Motor neuron (in vitro differentiated cells): Measurements from ENCODE around the gene CCDC171. TPM values are rescaled to one million over a fixed set of nuclear protein-coding genes. Genes with fewer than 3 reads are reported as not detected.
A peak's percentile ranks its signal among the peaks of the same experiment; 100 is the strongest.
"Not testable (repeated sequence)": the region's sequence is repeated elsewhere in the genome, so short reads cannot be mapped to it uniquely, and the experiment has no call there.

Source experiments
- ATAC-seq, 8 experiments: fragments of 200-7000 bp; cut with Tn5 transposase; replicated peaks in 6 of 8; 2 replicates each; pipeline ENCODE4 v1.8.0; 2021; ENCODE audit warnings: mild to moderate bottlenecking in 8 of 8, moderate library complexity in 8 of 8
- H3K27ac ChIP-seq, 2 donors: fragments of 250-450 bp; sonication (Bioruptor Pico); 2 replicates each; pipeline ENCODE4 v1.9.0; 2021; ENCODE audit warnings: antibody characterized with exemption in 2 of 2, mild to moderate bottlenecking in 2 of 2, moderate library complexity in 1 of 2
- H3K4me1 ChIP-seq, 2 donors: fragments of 250-450 bp; sonication (Bioruptor Pico); replicated peaks in 1 of 2; 2 replicates each; pipeline ENCODE4 v1.6.1; 2021; ENCODE audit warnings: antibody characterized with exemption in 2 of 2, mild to moderate bottlenecking in 2 of 2, moderate library complexity in 1 of 2
- H3K4me3 ChIP-seq, 5 donors: fragments of 250-450 bp; sonication (Bioruptor Pico); 2 replicates each; pipeline ENCODE4 v1.9.0; 2021; ENCODE audit warnings: antibody characterized with exemption in 5 of 5, mild to moderate bottlenecking in 5 of 5, moderate library complexity in 4 of 5
- WGBS, 10 experiments: fragments of 450-650 bp; shearing (Covaris generic); methylation state at CpG; one replicate each; pipeline ENCODE4 v1.0.0; 2022; 5-methylcytosine and 5-hydroxymethylcytosine counted together
- in situ Hi-C, 9 experiments: fragments of 400-800 bp; cut with MboI; loops; one replicate each; pipeline ENCODE4 v1.15.0; 2021; ENCODE audit warnings: low sequenced_read_pairs in 9 of 9, low pct_unique_long_range_greater_than_20kb in 2 of 9; ENCODE audit not compliant: unreplicated experiment in 9 of 9
- total RNA-seq, 8 experiments: library from RNA; unstranded; fragments of 300-600 nt; gene quantifications; 2 replicates each; pipeline versions ENCODE4 v1.2.3 to v1.2.4, GENCODE V29; 2022

Gene CCDC171
- total RNA-seq, 8 experiments from 2014 or later = 4.0 to 15.1 (median 8.4) TPM

GRCh38 chr9:15641291-15641690 lies 88.4 kb downstream of the CCDC171 start:
- Histone ChIP-seq H3K4me3 (no peak overlapping the region), H3K4me1 (no peaks in the 10 kb centered on the region), H3K27ac (no peak overlapping the region)
- in situ Hi-C loops = no loop called here
- 43 to 100% (median 80%) methylated on average over 1 of the region's 1 CpG; no CpG with 5 or more reads in 3 of the 10 experiments for WGBS, 10 experiments
- ATAC-seq = no peak

GRCh38 chr9:15642369-15642962 lies 89.6 kb downstream of the CCDC171 start:
- in situ Hi-C loops = no loop called here

GRCh38 chr9:15670246-15670645 lies 117.4 kb downstream of the CCDC171 start:
- H3K4me1 ChIP-seq = no peaks in the 10 kb centered on the region
- ATAC-seq = no peak
- in situ Hi-C loops = no loop called here
- no peak overlapping the region for H3K4me3 ChIP-seq
- H3K27ac ChIP-seq = no peak overlapping the region

More at GRCh38 chr9:15642369-15642962, 89.6 kb downstream of the CCDC171 start:
- Histone ChIP-seq H3K4me3 (no peak overlapping the region), H3K4me1 (no peaks in the 10 kb centered on the region), H3K27ac (no peak overlapping the region)
- no peak for ATAC-seq
- WGBS, 10 experiments = 0 to 100% (median 10%) methylated on average over 1 to 2 of the region's 2 CpGs

- no peak for ATAC-seq
- in situ Hi-C loops = no loop called here
- WGBS, 10 experiments = 82 to 100% (median 98%) methylated on average over 1 to 7 of the region's 7 CpGs; no CpG with 5 or more reads in 2 of the 10 experiments
- Histone ChIP-seq H3K4me3 (no peak overlapping the region), H3K27ac (no peak overlapping the region), H3K4me1 (no peaks in the 10 kb centered on the region)
These were observed 118.1 kb downstream of the CCDC171 start for GRCh38 chr9:15670894-15671293.

- Histone ChIP-seq H3K4me3 (no peak overlapping the region), H3K4me1 (no peaks in the 10 kb centered on the region), H3K27ac (no peak overlapping the region)
- in situ Hi-C loops = no loop called here
- ATAC-seq = no peak
These were observed 140.9 kb downstream of the CCDC171 start for GRCh38 chr9:15693701-15694100.

- no peak overlapping the region for H3K27ac ChIP-seq
- H3K4me1 ChIP-seq = no peaks in the 10 kb centered on the region
- ATAC-seq = peak in 3 of 8 experiments; percentile 68 to 76 (median 70)
- WGBS, 10 experiments = 0 to 100% (median 54%) methylated on average over 1 of the region's 1 CpG; no CpG with 5 or more reads in 2 of the 10 experiments
- in situ Hi-C loops = no loop called here
- no peak overlapping the region for H3K4me3 ChIP-seq
These were observed 144.1 kb downstream of the CCDC171 start for GRCh38 chr9:15696979-15697378.

- H3K4me1 ChIP-seq = no peaks in the 10 kb centered on the region
- H3K27ac ChIP-seq = no peak overlapping the region
- 0 to 100% (median 90%) methylated on average over 2 of the region's 2 CpGs; no CpG with 5 or more reads in 5 of the 10 experiments for WGBS, 10 experiments
- H3K4me3 ChIP-seq = no peak overlapping the region
- peak in 3 of 8 experiments; percentile 88 to 93 (median 93) for ATAC-seq
- in situ Hi-C loops = no loop called here
These were observed 144.6 kb downstream of the CCDC171 start for GRCh38 chr9:15697446-15697851.

GRCh38 chr9:15699876-15700559 lies 147.2 kb downstream of the CCDC171 start:
- ATAC-seq, H3K27ac ChIP-seq, in situ Hi-C loops, H3K4me1 ChIP-seq, H3K4me3 ChIP-seq: not testable (repeated sequence)
- WGBS, 10 experiments = 83 to 100% (median 92%) methylated on average over 4 to 6 of the region's 36 CpGs; no CpG with 5 or more reads in 7 of the 10 experiments

- no peak for ATAC-seq
- H3K4me3 ChIP-seq = no peak overlapping the region
- H3K4me1 ChIP-seq = peaks cover 3 to 7% of the 10 kb centered on the region in 2 donors
- H3K27ac ChIP-seq = no peak overlapping the region
- in situ Hi-C loops = no loop called here
- 62 to 100% (median 96%) methylated on average over 1 to 3 of the region's 3 CpGs for WGBS, 10 experiments
These were observed 154.2 kb downstream of the CCDC171 start for GRCh38 chr9:15707000-15707399.

- Histone ChIP-seq H3K4me3 (no peak overlapping the region), H3K4me1 (peaks cover 3 to 18% of the 10 kb centered on the region in 2 donors), H3K27ac (no peak overlapping the region)
- 11 to 100% (median 73%) methylated on average over 1 of the region's 1 CpG; no CpG with 5 or more reads in 4 of the 10 experiments for WGBS, 10 experiments
- in situ Hi-C loops = no loop called here
- ATAC-seq = peak in 3 of 8 experiments; percentile 7 to 21 (median 11)
These were observed 158.7 kb downstream of the CCDC171 start for GRCh38 chr9:15711531-15711930.

- ATAC-seq = peak in 5 of 8 experiments; percentile 72 to 89 (median 80)
- Histone ChIP-seq H3K4me1 (peaks cover 3 to 18% of the 10 kb centered on the region in 2 donors), H3K27ac (no peak overlapping the region), H3K4me3 (no peak overlapping the region)
- WGBS, 10 experiments = 0 to 70% (median 33%) methylated on average over 1 to 2 of the region's 2 CpGs; no CpG with 5 or more reads in 4 of the 10 experiments
- in situ Hi-C loops = no loop called here
These were observed 159.1 kb downstream of the CCDC171 start for GRCh38 chr9:15711931-15712330.

GRCh38 chr9:15714746-15715145 lies 161.9 kb downstream of the CCDC171 start:
- in situ Hi-C loops = no loop called here
- 0 to 100% (median 93%) methylated on average over 1 of the region's 1 CpG; no CpG with 5 or more reads in 2 of the 10 experiments for WGBS, 10 experiments
- ATAC-seq = no peak
- Histone ChIP-seq H3K27ac (no peak overlapping the region), H3K4me1 (peaks cover 3 to 18% of the 10 kb centered on the region in 2 donors), H3K4me3 (no peak overlapping the region)

GRCh38 chr9:15717290-15717967 lies 164.6 kb downstream of the CCDC171 start:
- 0 to 100% (median 91%) methylated on average over 1 to 4 of the region's 5 CpGs; no CpG with 5 or more reads in 4 of the 10 experiments for WGBS, 10 experiments
- Histone ChIP-seq H3K4me3 (no peak overlapping the region), H3K4me1 (peaks cover 1 to 17% of the 10 kb centered on the region in 2 donors), H3K27ac (no peak overlapping the region)
- ATAC-seq = peak in 3 of 8 experiments; percentile 91 to 97 (median 94)
- in situ Hi-C loops = no loop called here
